ENCODE results near the gene ALOX5.

- no peak for TF ChIP-seq POLR2A (IDR thresholded peaks at IDR 0.05)
- peak; percentile 76 to 87 (median 86) for TF ChIP-seq CTCF (IDR thresholded peaks at IDR 0.05)
Observed at GRCh38 chr10:45464958-45465567, 91.0 kb downstream of the ALOX5 start.
